AG08395 (cell line): Measurements from ENCODE around the gene EFCC1.

Source experiments
- DNase-seq: peaks from one replicate; pipeline ENCODE4 v3.0.0; 2012; ENCODE audit warnings: mixed read lengths, low spot score

EFCC1 gene

GRCh38 chr3:128994581-128995546 lies 6.2 kb upstream of the EFCC1 start:
- DNase-seq = no peak

GRCh38 chr3:128995737-128996136 lies 5.4 kb upstream of the EFCC1 start:
- no peak for DNase-seq

- DNase-seq = no peak
Measured at GRCh38 chr3:128996200-128996599, 4.9 kb upstream of the EFCC1 start.

- DNase-seq = no peak
Measured at GRCh38 chr3:128996726-128997125, 4.4 kb upstream of the EFCC1 start.

GRCh38 chr3:128997486-128998133 lies 3.5 kb upstream of the EFCC1 start:
- no peak for DNase-seq

- no peak for DNase-seq
Measured at GRCh38 chr3:128998561-128998960, 2.5 kb upstream of the EFCC1 start.

DNA sequence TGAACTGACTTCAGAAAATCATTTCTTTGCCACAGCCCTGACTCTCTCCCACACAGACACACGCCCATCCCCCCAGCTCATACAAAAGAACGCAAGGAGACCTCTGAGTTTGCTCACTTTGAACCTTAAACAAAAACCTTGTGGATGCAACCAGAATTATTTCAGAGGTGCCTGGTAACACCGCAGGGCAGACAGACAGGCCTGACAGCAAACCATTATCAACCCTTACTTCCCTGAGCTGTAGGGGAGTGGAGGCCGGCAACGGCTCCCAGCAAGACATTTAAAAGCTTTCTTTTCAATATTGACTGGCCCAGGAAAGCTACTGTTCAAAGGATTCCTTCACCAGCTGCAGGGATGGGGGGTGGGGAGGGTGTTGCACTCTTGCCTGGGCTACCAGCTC lies 2.0 kb upstream of the EFCC1 start:
- DNase-seq = no peak

- DNase-seq = no peak
Measured at GRCh38 chr3:129000742-129001100, 383 bp upstream of the EFCC1 start.

GRCh38 chr3:129001806-129002572 lies 885 bp downstream of the EFCC1 start:
- DNase-seq = no peak

GRCh38 chr3:129002573-129003569 lies 1.8 kb downstream of the EFCC1 start:
- no peak for DNase-seq

- DNase-seq = no peak
Measured at GRCh38 chr3:129003578-129004112, 2.5 kb downstream of the EFCC1 start.

GRCh38 chr3:129004639-129005295 lies 3.7 kb downstream of the EFCC1 start:
- no peak for DNase-seq

DNA sequence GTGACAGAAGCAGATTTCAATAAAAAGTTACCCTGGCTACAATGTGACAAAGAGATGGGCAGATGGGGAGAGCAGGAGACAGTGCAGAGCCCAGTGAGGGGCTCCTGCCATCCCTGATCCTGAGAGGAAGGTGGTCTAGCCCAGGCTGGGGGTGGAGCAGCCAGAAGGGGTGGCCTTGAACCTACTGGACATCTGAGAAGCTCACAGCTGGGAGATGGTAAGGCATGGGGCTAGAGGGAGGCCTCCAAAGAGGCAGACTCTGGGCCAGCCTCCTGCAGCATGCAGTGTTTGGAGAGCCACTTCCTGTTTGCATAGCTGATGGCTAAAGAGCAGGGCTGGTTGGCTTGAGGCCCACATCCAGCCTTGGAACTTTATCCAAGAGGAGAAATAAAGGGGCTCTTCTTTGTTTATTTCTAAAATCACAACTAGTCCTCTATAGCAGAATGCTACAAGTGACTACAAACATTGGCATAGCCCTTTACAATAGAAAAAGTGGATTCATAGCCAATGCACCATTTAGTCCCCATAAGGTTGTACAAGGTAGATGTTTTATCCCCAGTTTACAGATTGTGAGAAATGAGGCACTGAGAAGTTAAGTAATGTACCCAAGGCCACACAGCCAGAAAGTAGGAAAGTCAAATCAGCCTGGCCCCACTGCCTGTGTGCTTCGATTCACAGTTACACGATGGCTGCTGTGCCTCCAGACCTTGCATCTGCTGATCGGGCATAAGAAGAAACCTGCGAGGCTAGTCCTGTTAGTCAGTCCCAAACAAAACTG lies 4.6 kb downstream of the EFCC1 start:
- peak; percentile 42 for DNase-seq

DNA sequence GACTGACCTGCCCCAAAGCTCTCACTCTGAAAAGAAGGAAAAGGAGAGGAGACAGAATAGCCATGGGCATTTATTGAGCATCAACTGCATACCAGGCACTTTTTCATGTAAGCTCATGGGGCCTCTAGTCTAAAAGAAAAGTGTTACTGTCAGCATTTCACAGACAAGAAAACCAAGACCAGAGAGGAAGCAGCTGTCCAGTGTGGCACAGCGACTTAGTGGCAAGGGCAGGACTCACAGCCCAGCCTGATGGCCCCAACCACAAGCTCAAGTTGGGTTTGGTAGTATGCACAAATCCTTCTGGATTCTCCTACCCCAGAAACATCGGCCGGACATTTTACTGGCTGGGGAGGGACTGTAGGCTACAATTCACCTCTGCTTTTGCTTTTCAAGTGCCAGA lies 5.8 kb downstream of the EFCC1 start:
- no peak for DNase-seq

DNA sequence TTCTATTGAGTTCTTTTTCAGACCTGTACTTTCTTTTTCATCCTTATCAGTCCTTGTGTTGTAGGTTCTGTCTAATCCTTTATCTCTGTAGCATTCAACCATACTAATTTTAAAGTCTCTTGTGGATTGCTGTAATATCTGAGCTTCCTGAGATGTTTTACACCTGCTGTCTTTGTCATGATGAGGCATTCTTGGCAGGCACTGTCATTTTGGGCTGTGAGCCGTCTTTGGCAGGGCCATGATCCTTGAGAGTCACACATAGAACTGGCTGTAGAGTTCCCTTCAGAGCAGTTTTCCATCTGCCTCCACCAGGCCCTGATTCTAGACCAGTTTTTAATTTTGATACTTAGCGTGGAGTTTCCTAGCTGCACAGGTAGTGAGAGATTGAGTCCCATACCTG lies 6.7 kb downstream of the EFCC1 start:
- DNase-seq = no peak

DNA sequence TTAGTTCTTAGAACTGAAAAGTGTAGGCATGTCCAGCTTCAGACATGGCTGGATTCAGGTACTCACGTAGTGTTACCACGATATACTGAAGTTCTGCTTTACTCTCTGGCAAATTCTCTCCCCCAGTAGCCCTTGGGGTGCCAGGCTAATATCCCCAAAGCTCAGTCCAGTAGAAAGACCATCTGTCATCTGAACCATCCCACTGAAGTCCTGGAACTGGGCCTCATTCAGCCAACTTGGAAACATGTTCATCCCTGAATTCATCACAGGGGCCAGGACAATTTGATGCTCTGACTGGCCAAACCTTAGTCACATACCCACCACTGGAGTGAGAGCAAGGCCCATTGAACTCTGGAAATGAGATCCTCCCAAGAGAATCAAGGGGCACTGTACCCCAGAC lies 8.2 kb downstream of the EFCC1 start:
- DNase-seq = no peak

DNA sequence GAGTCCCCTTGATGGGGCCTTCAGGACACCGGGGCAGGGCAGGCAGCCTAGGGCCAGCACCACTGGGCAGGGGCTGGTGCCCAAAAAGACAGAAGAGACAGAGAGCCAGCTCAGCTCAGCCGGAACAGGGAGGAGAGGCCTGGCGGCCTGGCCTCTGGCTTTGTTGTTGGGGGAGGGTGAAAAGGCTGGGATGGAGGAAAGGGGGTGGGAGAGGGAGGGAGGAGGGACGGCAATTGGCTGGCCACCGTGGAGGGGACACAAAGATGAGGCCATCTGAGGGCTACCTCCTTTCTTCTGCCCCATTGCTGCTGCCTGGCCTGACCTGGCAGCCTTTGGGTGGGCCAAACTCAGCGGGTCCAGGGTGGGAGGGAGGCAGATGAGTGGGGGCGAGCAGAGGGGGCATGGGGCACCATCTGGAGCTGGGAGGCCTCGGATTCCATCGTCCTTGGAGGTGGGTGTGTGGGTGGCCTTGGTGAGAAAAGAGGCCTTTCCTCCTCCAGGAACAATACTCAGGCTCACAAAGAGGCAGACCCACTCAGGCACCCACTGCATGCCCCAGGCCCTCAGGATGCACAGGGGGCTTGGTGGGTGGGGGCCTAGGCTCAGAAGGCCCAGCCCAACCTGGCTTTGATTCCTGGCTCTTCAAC lies 9.3 kb downstream of the EFCC1 start:
- DNase-seq = no peak

- DNase-seq = no peak
Measured at GRCh38 chr3:129013491-129013891, 12.4 kb downstream of the EFCC1 start.

DNA sequence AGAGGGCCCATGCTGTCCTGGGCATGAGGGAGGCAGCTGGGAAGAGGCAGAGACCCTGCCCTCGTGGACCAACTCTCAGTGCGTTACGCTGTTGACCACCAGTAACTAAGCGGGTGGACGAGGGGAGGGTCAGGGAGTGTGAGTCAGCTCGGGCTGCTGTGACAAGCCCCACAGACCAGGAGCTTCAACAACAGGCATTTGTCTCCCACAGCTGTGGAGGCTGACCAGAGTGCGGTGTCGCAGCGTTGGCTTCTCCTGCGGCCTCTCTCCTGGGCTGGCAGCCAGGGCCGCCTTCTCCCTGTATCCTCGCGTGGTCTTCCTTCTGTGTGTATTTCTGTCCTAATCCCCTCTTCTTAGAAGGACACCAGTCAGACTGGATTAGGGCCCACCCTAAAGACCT lies 13.0 kb downstream of the EFCC1 start:
- no peak for DNase-seq
